BE2C (cell line): ENCODE data around the gene FOXA2.

Experiments
- DNase-seq: peaks from one replicate; pipeline ENCODE4 v3.0.0-alpha.2; 2020
- H3K27me3 ChIP-seq: fragments of 250-450 bp; sonication (Bioruptor Pico); 2 replicates; pipeline ENCODE4 v1.5.1; 2020; ENCODE audit warnings: mild to moderate bottlenecking
- H3K36me3 ChIP-seq: fragments of 250-450 bp; sonication (Bioruptor Pico); 2 replicates; pipeline ENCODE4 v1.5.1; 2020; ENCODE audit warnings: mild to moderate bottlenecking
- H3K4me1 ChIP-seq: fragments of 250-450 bp; sonication (Bioruptor Pico); 2 replicates; pipeline ENCODE4 v1.5.1; 2020
- H3K4me3 ChIP-seq: 2 replicates; pipeline ENCODE4 v1.5.1; 2011; ENCODE audit warnings: low read depth, low read length
- H3K9me3 ChIP-seq: fragments of 250-450 bp; sonication (Bioruptor Pico); 2 replicates; pipeline ENCODE4 v1.5.1; 2020
- TF ChIP-seq, protein P1 (sequence below): IDR thresholded peaks from 2 replicates; pipeline ENCODE4 v1.5.1; 2012; ENCODE audit warnings: mild to moderate bottlenecking, low read depth, low read length

Gene FOXA2

DNA sequence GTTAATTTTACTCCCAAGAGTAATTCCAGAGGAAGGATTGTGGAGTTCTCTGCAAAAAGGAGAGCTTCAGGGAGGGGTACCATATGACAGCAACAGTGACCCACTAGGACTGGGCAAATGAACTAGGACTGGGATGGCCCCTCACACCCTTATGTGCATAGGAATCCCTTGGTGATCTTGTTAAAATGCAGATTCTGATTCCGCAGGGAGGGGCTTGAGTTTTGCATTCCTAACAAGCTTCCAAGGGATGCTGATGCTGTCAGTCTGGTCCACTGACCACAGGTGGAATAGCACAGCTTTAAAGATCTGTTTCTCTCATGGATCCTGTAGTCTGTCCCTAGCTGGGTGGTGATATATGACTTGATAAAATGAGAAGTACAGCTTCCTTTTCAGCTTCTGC lies 6.3 kb upstream of the FOXA2 start:
- Histone ChIP-seq H3K4me1 (no peaks in the 10 kb centered on the region), H3K36me3 (no peaks in the 10 kb centered on the region), H3K4me3 (no peak overlapping the region), H3K9me3 (no peaks in the 10 kb centered on the region), H3K27me3 (peaks cover 15% of the 10 kb centered on the region)
- TF ChIP-seq, protein P1, sequence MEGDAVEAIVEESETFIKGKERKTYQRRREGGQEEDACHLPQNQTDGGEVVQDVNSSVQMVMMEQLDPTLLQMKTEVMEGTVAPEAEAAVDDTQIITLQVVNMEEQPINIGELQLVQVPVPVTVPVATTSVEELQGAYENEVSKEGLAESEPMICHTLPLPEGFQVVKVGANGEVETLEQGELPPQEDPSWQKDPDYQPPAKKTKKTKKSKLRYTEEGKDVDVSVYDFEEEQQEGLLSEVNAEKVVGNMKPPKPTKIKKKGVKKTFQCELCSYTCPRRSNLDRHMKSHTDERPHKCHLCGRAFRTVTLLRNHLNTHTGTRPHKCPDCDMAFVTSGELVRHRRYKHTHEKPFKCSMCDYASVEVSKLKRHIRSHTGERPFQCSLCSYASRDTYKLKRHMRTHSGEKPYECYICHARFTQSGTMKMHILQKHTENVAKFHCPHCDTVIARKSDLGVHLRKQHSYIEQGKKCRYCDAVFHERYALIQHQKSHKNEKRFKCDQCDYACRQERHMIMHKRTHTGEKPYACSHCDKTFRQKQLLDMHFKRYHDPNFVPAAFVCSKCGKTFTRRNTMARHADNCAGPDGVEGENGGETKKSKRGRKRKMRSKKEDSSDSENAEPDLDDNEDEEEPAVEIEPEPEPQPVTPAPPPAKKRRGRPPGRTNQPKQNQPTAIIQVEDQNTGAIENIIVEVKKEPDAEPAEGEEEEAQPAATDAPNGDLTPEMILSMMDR, result no peak
- no peak for DNase-seq

GRCh38 chr20:22586645-22587310 lies 2.4 kb upstream of the FOXA2 start:
- Histone ChIP-seq H3K4me1 (no peaks in the 10 kb centered on the region), H3K36me3 (no peaks in the 10 kb centered on the region), H3K27me3 (peaks cover 43% of the 10 kb centered on the region), H3K9me3 (no peaks in the 10 kb centered on the region), H3K4me3 (no peak overlapping the region)
- DNase-seq, result peak; percentile 46
- TF ChIP-seq, protein P1, result peak; percentile 40; the same call in 1 of the 2 replicates

GRCh38 chr20:22585786-22586493 lies 1.6 kb upstream of the FOXA2 start:
- Histone ChIP-seq H3K36me3 (no peaks in the 10 kb centered on the region), H3K4me1 (no peaks in the 10 kb centered on the region), H3K4me3 (no peak overlapping the region), H3K9me3 (no peaks in the 10 kb centered on the region), H3K27me3 (peaks cover 48% of the 10 kb centered on the region)
- DNase-seq, result no peak
- TF ChIP-seq, protein P1, result no peak

- no peak overlapping the region for H3K4me3 ChIP-seq
- no peaks in the 10 kb centered on the region for H3K4me1 ChIP-seq
- TF ChIP-seq, protein P1, result no peak
- no peaks in the 10 kb centered on the region for H3K36me3 ChIP-seq
- no peak for DNase-seq
- no peaks in the 10 kb centered on the region for H3K9me3 ChIP-seq
- H3K27me3 ChIP-seq, result peaks cover 54% of the 10 kb centered on the region
These were observed 782 bp upstream of the FOXA2 start for GRCh38 chr20:22584922-22585785.

DNA sequence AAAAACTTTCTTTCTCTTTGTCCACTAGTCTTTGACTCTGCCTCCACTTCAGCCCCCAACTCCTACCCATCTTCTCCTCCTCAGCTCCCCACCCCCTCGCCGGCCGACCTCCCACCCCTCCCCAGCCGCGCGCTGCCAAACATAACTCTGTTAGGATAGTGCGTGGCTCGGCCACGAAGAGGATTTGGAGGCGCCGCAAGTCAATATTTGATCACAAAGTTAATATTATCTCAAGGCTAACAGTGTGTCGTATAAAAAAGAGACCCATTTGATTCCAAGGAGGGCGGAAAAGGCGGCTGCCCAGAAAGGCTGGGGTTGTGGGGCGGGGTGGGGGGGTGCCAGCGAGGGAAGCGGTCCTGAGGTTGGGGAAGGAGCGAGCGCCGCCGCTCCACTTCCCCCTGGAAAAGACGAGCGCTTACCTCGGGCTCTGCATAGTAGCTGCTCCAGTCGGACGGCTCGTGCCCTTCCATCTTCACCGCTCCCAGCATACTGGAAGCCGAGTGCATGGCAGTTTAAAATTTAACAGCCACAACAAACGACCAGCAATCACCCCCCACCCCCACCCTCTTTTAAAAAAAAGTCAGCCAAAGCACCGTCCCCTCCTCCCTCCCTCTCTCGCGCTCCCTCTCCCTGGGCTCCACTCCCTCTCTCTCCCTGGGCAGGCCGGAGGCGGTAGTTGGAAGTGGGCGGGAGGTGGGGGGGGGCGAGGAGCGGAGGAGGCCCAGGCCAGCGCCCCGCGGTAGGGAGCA lies 425 bp downstream of the FOXA2 start:
- no peaks in the 10 kb centered on the region for H3K9me3 ChIP-seq
- no peaks in the 10 kb centered on the region for H3K4me1 ChIP-seq
- H3K4me3 ChIP-seq, result no peak overlapping the region
- H3K27me3 ChIP-seq, result peaks cover 63% of the 10 kb centered on the region
- no peaks in the 10 kb centered on the region for H3K36me3 ChIP-seq
- TF ChIP-seq, protein P1, result no peak
- DNase-seq, result no peak
